ENCODE measurements around the gene ANO1.

Gene ANO1

GRCh38 chr11:70055444-70055843 is 22.7 kb upstream of the ANO1 start:
- H3K27me3 ChIP-seq (ENCODE audit: control insufficient read depth in 1 of 2, insufficient read depth in 1 of 2, low read length in 2 of 2) = peaks cover 24 to 26% of the 10 kb centered on the region in 2 experiments
- H4K91ac ChIP-seq (ENCODE audit: low read length) = no peak overlapping the region
- H2BK5ac ChIP-seq (ENCODE audit: low read depth, low read length, poor library complexity, severe bottlenecking) = no peak overlapping the region
- no peak overlapping the region for H2BK12ac ChIP-seq (ENCODE audit: low read length in 2 of 2)
- H2BK15ac ChIP-seq (ENCODE audit: low read depth, poor library complexity, severe bottlenecking) = no peak overlapping the region
- H3K9ac ChIP-seq (ENCODE audit: low read length) = no peak overlapping the region
- H3K27ac ChIP-seq (ENCODE audit: low read length, poor library complexity, severe bottlenecking) = no peak overlapping the region
- H4K8ac ChIP-seq (ENCODE audit: low read length) = no peak overlapping the region
- DNase-seq = no peak
- H3K79me1 ChIP-seq (replicated peaks; ENCODE audit: low read length, poor library complexity, severe bottlenecking) = no peaks in the 10 kb centered on the region
- no peak overlapping the region for H2AK5ac ChIP-seq (ENCODE audit: low read length, severe bottlenecking)
- no peaks in the 10 kb centered on the region for H3K36me3 ChIP-seq (ENCODE audit: control insufficient read depth in 1 of 2, insufficient read depth in 2 of 2, low read depth in 1 of 2, low read length in 2 of 2)
- H3K18ac ChIP-seq (ENCODE audit: low read depth in 1 of 2, low read length in 2 of 2) = no peak overlapping the region
- no peak overlapping the region for H2BK120ac ChIP-seq (ENCODE audit: low read depth, low read length)
- H3K23ac ChIP-seq (ENCODE audit: low read length in 2 of 2) = no peak overlapping the region
- whole genome bisulfite sequencing = no CpG with 5 or more reads among the region's 3 CpGs
- no peak overlapping the region for H3K4me3 ChIP-seq (ENCODE audit: insufficient read depth in 1 of 2, low read depth in 1 of 2, low read length in 2 of 2)
- H3K4ac ChIP-seq (ENCODE audit: low read depth in 1 of 2, low read length in 2 of 2) = no peak overlapping the region
- no peak overlapping the region for H3K4me2 ChIP-seq (ENCODE audit: low read length, poor library complexity, severe bottlenecking)
- no peak overlapping the region for H2AFZ ChIP-seq (ENCODE audit: low read depth, low read length)
- no peaks in the 10 kb centered on the region for H3K4me1 ChIP-seq (ENCODE audit: control insufficient read depth, insufficient read depth, low read depth, low read length)
- H3K14ac ChIP-seq (ENCODE audit: low read length in 2 of 2) = no peak overlapping the region
- H3K9me3 ChIP-seq (ENCODE audit: control insufficient read depth, low read length) = peaks cover 16% of the 10 kb centered on the region

DNA sequence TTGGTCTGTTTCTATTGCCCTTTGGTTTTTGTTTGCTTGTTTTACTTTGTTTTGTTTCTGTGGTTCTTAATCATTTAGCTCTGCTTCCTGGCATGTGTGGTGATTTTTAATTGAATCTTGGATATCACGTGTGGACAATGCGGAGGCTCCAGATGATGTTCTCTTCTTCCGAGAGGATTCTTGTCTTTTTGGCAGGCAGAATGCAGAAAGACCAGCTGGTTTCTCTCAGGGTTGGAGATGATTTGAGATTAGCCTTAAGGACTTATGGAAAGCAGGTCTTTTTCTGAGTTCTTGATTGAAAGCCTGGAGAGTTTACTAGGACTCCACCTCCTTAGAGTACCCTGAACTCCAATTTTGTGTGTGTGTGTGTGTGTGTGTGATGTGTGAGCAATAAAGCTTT is 21.0 kb upstream of the ANO1 start:
- H3K14ac ChIP-seq (ENCODE audit: low read length in 2 of 2) = no peak overlapping the region
- no peak overlapping the region for H4K91ac ChIP-seq (ENCODE audit: low read length)
- H3K4me3 ChIP-seq (ENCODE audit: insufficient read depth in 1 of 2, low read depth in 1 of 2, low read length in 2 of 2) = no peak overlapping the region
- 83% methylated on average over 3 of the region's 3 CpGs for WGBS
- no peak overlapping the region for H3K4ac ChIP-seq (ENCODE audit: low read depth in 1 of 2, low read length in 2 of 2)
- H3K9ac ChIP-seq (ENCODE audit: low read length) = no peak overlapping the region
- no peaks in the 10 kb centered on the region for H3K79me1 ChIP-seq (replicated peaks; ENCODE audit: low read length, poor library complexity, severe bottlenecking)
- no peak overlapping the region for H2BK15ac ChIP-seq (ENCODE audit: low read depth, poor library complexity, severe bottlenecking)
- H3K4me2 ChIP-seq (ENCODE audit: low read length, poor library complexity, severe bottlenecking) = no peak overlapping the region
- H2BK12ac ChIP-seq (ENCODE audit: low read length in 2 of 2) = no peak overlapping the region
- no peak overlapping the region for H2BK5ac ChIP-seq (ENCODE audit: low read depth, low read length, poor library complexity, severe bottlenecking)
- H3K36me3 ChIP-seq (ENCODE audit: control insufficient read depth in 1 of 2, insufficient read depth in 2 of 2, low read depth in 1 of 2, low read length in 2 of 2) = no peaks in the 10 kb centered on the region
- no peak overlapping the region for H2BK120ac ChIP-seq (ENCODE audit: low read depth, low read length)
- H3K23ac ChIP-seq (ENCODE audit: low read length in 2 of 2) = no peak overlapping the region
- H3K4me1 ChIP-seq (ENCODE audit: control insufficient read depth, insufficient read depth, low read depth, low read length) = no peaks in the 10 kb centered on the region
- H3K27ac ChIP-seq (ENCODE audit: low read length, poor library complexity, severe bottlenecking) = no peak overlapping the region
- peaks cover 16% of the 10 kb centered on the region for H3K9me3 ChIP-seq (ENCODE audit: control insufficient read depth, low read length)
- peaks cover 22 to 25% of the 10 kb centered on the region in 2 experiments for H3K27me3 ChIP-seq (ENCODE audit: control insufficient read depth in 1 of 2, insufficient read depth in 1 of 2, low read length in 2 of 2)
- no peak for DNase-seq
- H3K18ac ChIP-seq (ENCODE audit: low read depth in 1 of 2, low read length in 2 of 2) = no peak overlapping the region
- no peak overlapping the region for H2AFZ ChIP-seq (ENCODE audit: low read depth, low read length)
- H4K8ac ChIP-seq (ENCODE audit: low read length) = no peak overlapping the region
- no peak overlapping the region for H2AK5ac ChIP-seq (ENCODE audit: low read length, severe bottlenecking)

DNA sequence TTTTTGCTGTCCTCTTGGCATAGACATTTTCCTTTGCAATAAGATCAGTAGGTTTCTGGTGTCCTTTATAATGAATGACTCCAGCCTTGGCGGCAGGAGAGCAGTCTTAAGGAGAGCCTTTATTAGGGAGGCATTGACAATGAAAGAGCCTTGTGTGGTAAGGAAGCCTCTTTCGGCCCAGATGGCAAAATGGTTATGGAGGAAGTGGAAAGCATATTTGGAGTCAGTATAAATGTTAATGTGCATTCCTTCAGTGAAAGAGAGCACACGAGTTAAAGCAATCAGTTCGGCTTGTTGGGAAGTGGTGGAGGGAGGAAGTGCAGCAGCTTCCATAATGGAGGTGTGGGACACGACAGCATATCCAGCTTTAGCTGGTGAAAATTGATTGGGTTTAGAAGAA is 18.1 kb upstream of the ANO1 start:
- H2AFZ ChIP-seq (ENCODE audit: low read depth, low read length) = no peak overlapping the region
- no peak overlapping the region for H3K27ac ChIP-seq (ENCODE audit: low read length, poor library complexity, severe bottlenecking)
- H3K9ac ChIP-seq (ENCODE audit: low read length) = no peak overlapping the region
- WGBS = 83% methylated on average over 5 of the region's 5 CpGs
- H4K91ac ChIP-seq (ENCODE audit: low read length) = no peak overlapping the region
- no peak overlapping the region for H2BK15ac ChIP-seq (ENCODE audit: low read depth, poor library complexity, severe bottlenecking)
- no peak overlapping the region for H3K4me2 ChIP-seq (ENCODE audit: low read length, poor library complexity, severe bottlenecking)
- no peak overlapping the region for H3K4ac ChIP-seq (ENCODE audit: low read depth in 1 of 2, low read length in 2 of 2)
- no peak overlapping the region for H3K18ac ChIP-seq (ENCODE audit: low read depth in 1 of 2, low read length in 2 of 2)
- no peak for DNase-seq
- no peak overlapping the region for H3K14ac ChIP-seq (ENCODE audit: low read length in 2 of 2)
- no peak overlapping the region for H4K8ac ChIP-seq (ENCODE audit: low read length)
- H3K79me1 ChIP-seq (replicated peaks; ENCODE audit: low read length, poor library complexity, severe bottlenecking) = no peaks in the 10 kb centered on the region
- no peak overlapping the region for H2BK12ac ChIP-seq (ENCODE audit: low read length in 2 of 2)
- H2AK5ac ChIP-seq (ENCODE audit: low read length, severe bottlenecking) = no peak overlapping the region
- H3K4me1 ChIP-seq (ENCODE audit: control insufficient read depth, insufficient read depth, low read depth, low read length) = no peaks in the 10 kb centered on the region
- peaks cover 28 to 36% of the 10 kb centered on the region in 2 experiments for H3K27me3 ChIP-seq (ENCODE audit: control insufficient read depth in 1 of 2, insufficient read depth in 1 of 2, low read length in 2 of 2)
- H3K9me3 ChIP-seq (ENCODE audit: control insufficient read depth, low read length) = peaks cover 11% of the 10 kb centered on the region
- no peak overlapping the region for H2BK5ac ChIP-seq (ENCODE audit: low read depth, low read length, poor library complexity, severe bottlenecking)
- no peaks in the 10 kb centered on the region for H3K36me3 ChIP-seq (ENCODE audit: control insufficient read depth in 1 of 2, insufficient read depth in 2 of 2, low read depth in 1 of 2, low read length in 2 of 2)
- no peak overlapping the region for H3K4me3 ChIP-seq (ENCODE audit: insufficient read depth in 1 of 2, low read depth in 1 of 2, low read length in 2 of 2)
- H2BK120ac ChIP-seq (ENCODE audit: low read depth, low read length) = no peak overlapping the region
- H3K23ac ChIP-seq (ENCODE audit: low read length in 2 of 2) = no peak overlapping the region

DNA sequence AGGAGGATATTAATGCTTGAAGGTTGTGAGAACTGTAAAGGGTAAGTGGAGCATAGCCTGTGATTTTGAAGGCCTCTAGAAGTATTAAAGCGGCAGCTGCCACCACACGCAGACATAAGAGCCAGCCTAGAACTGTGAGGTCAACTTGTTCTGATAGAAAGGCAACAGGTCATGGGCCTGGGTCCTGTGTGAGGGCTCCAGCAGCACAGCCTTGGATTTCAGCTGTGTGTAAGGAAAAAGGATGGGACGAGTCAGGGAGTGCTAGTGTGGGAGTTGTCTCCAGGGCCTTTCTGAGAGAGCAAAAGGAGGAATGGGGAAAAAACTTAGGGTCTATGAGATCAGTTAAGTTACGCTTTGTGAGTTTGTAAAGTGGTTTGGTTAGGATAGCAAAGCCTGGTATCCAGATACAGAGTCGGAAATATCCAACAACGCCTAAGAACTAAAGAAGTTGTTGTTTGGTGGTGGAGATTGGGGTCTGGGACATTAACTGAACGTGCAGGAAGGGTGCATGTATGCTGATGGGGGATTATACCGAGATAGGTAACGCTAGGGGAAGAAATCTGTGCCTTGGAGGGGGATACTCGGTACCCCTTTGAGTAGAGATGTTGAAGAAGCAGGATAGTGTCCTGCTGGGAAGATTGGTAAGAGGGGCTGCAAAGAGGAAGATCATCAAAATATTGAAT is 17.4 kb upstream of the ANO1 start:
- Histone ChIP-seq H3K4ac (ENCODE audit: low read depth in 1 of 2, low read length in 2 of 2) (no peak overlapping the region), H3K27ac (ENCODE audit: low read length, poor library complexity, severe bottlenecking) (no peak overlapping the region), H2BK12ac (ENCODE audit: low read length in 2 of 2) (no peak overlapping the region), H3K18ac (ENCODE audit: low read depth in 1 of 2, low read length in 2 of 2) (no peak overlapping the region), H3K4me3 (ENCODE audit: insufficient read depth in 1 of 2, low read depth in 1 of 2, low read length in 2 of 2) (no peak overlapping the region), H3K9ac (ENCODE audit: low read length) (no peak overlapping the region), H3K27me3 (ENCODE audit: control insufficient read depth in 1 of 2, insufficient read depth in 1 of 2, low read length in 2 of 2) (peaks cover 36 to 39% of the 10 kb centered on the region in 2 experiments), H3K9me3 (ENCODE audit: control insufficient read depth, low read length) (peaks cover 5% of the 10 kb centered on the region), H2BK5ac (ENCODE audit: low read depth, low read length, poor library complexity, severe bottlenecking) (no peak overlapping the region), H3K23ac (ENCODE audit: low read length in 2 of 2) (no peak overlapping the region), H3K79me1 (replicated peaks; ENCODE audit: low read length, poor library complexity, severe bottlenecking) (no peaks in the 10 kb centered on the region), H3K4me1 (ENCODE audit: control insufficient read depth, insufficient read depth, low read depth, low read length) (no peaks in the 10 kb centered on the region), H4K91ac (ENCODE audit: low read length) (no peak overlapping the region), H2BK120ac (ENCODE audit: low read depth, low read length) (no peak overlapping the region), H2AFZ (ENCODE audit: low read depth, low read length) (no peak overlapping the region), H4K8ac (ENCODE audit: low read length) (no peak overlapping the region), H2BK15ac (ENCODE audit: low read depth, poor library complexity, severe bottlenecking) (no peak overlapping the region), H3K4me2 (ENCODE audit: low read length, poor library complexity, severe bottlenecking) (no peak overlapping the region), H3K14ac (ENCODE audit: low read length in 2 of 2) (no peak overlapping the region), H2AK5ac (ENCODE audit: low read length, severe bottlenecking) (no peak overlapping the region), H3K36me3 (ENCODE audit: control insufficient read depth in 1 of 2, insufficient read depth in 2 of 2, low read depth in 1 of 2, low read length in 2 of 2) (no peaks in the 10 kb centered on the region)
- no peak for DNase-seq
- WGBS = 81% methylated on average over 10 of the region's 10 CpGs

Measured in mesenchymal stem cell (in vitro differentiated cells and primary cell).